T-helper 1 cell (primary cell): ENCODE measurements around the gene NCAM2.

ENCODE experiments used
- DNase-seq, 5 donors: peaks; one replicate each; pipeline ENCODE4 v3.0.0-alpha.2; 2012 to 2020

NCAM2 gene

GRCh38 chr21:21179619-21180298 lies 181.6 kb downstream of the NCAM2 start:
- no peak for DNase-seq

GRCh38 chr21:21182401-21183010 lies 184.3 kb downstream of the NCAM2 start:
- DNase-seq = no peak

- DNase-seq = no peak
Measured at GRCh38 chr21:21183092-21183491, 184.9 kb downstream of the NCAM2 start.

- no peak for DNase-seq
Measured at GRCh38 chr21:21184771-21185528, 186.7 kb downstream of the NCAM2 start.

GRCh38 chr21:21187579-21187978 lies 189.4 kb downstream of the NCAM2 start:
- no peak for DNase-seq

GRCh38 chr21:21188513-21189195 lies 190.4 kb downstream of the NCAM2 start:
- DNase-seq = no peak

- no peak for DNase-seq
Measured at GRCh38 chr21:21195417-21195943, 197.3 kb downstream of the NCAM2 start.

GRCh38 chr21:21196087-21196486 lies 197.9 kb downstream of the NCAM2 start:
- no peak for DNase-seq

GRCh38 chr21:21196848-21197247 lies 198.6 kb downstream of the NCAM2 start:
- no peak for DNase-seq

- no peak for DNase-seq
Measured at GRCh38 chr21:21199342-21200102, 201.3 kb downstream of the NCAM2 start.

- peak in 1 of 5 donors; percentile 75 for DNase-seq
Measured at GRCh38 chr21:21200103-21200938, 202.1 kb downstream of the NCAM2 start.

GRCh38 chr21:21200939-21201615 lies 202.9 kb downstream of the NCAM2 start:
- DNase-seq = no peak

- no peak for DNase-seq
Measured at GRCh38 chr21:21203822-21204339, 205.7 kb downstream of the NCAM2 start.

GRCh38 chr21:21204366-21204996 lies 206.3 kb downstream of the NCAM2 start:
- DNase-seq = no peak

GRCh38 chr21:21205604-21206003 lies 207.4 kb downstream of the NCAM2 start:
- no peak for DNase-seq

- DNase-seq = no peak
Measured at GRCh38 chr21:21210552-21210951, 212.3 kb downstream of the NCAM2 start.

- DNase-seq = no peak
Measured at GRCh38 chr21:21213297-21213696, 215.1 kb downstream of the NCAM2 start.

- no peak for DNase-seq
Measured at GRCh38 chr21:21216047-21216446, 217.8 kb downstream of the NCAM2 start.

- DNase-seq = no peak
Measured at GRCh38 chr21:21226472-21226871, 228.3 kb downstream of the NCAM2 start.

GRCh38 chr21:21230672-21231071 lies 232.5 kb downstream of the NCAM2 start:
- no peak for DNase-seq
